Measurements from ENCODE around the gene SOX13.

SOX13 gene

GRCh38 chr1:204091066-204091465, 18.2 kb downstream of the SOX13 start:
- TF ChIP-seq EGR1 (IDR thresholded peaks at IDR 0.05) (no peak), RAD21 (IDR thresholded peaks at IDR 0.05; ENCODE audit: low read depth) (no peak), NFIC (IDR thresholded peaks at IDR 0.05) (no peak), CREB1 (IDR thresholded peaks at IDR 0.05; ENCODE audit: low read depth) (no peak), MAX (IDR thresholded peaks at IDR 0.05) (no peak), YY1 (IDR thresholded peaks at IDR 0.05; ENCODE audit: low read depth) (no peak), ZBTB7A (IDR thresholded peaks at IDR 0.05; ENCODE audit: low read depth) (no peak), TEAD4 (IDR thresholded peaks at IDR 0.05) (no peak), FOXM1 (IDR thresholded peaks at IDR 0.05; ENCODE audit: borderline replicate concordance, low read depth) (no peak), EP300 (IDR thresholded peaks at IDR 0.05; ENCODE audit: borderline replicate concordance) (no peak), REST (IDR thresholded peaks at IDR 0.05; ENCODE audit: low read depth) (no peak), USF1 (IDR thresholded peaks at IDR 0.05) (no peak)

GRCh38 chr1:204091787-204092312, 18.9 kb downstream of the SOX13 start:
- TF ChIP-seq USF1 (IDR thresholded peaks at IDR 0.05) (no peak), FOXM1 (IDR thresholded peaks at IDR 0.05; ENCODE audit: borderline replicate concordance, low read depth) (no peak), TAF1 (IDR thresholded peaks at IDR 0.05; ENCODE audit: low read depth) (no peak), YY1 (IDR thresholded peaks at IDR 0.05; ENCODE audit: low read depth) (no peak), REST (IDR thresholded peaks at IDR 0.05; ENCODE audit: low read depth) (no peak), NFIC (IDR thresholded peaks at IDR 0.05) (no peak), EGR1 (IDR thresholded peaks at IDR 0.05) (no peak), MAX (IDR thresholded peaks at IDR 0.05) (no peak), RAD21 (IDR thresholded peaks at IDR 0.05; ENCODE audit: low read depth) (no peak), CEBPB (IDR thresholded peaks at IDR 0.05) (no peak), ZBTB7A (IDR thresholded peaks at IDR 0.05; ENCODE audit: low read depth) (no peak), EP300 (IDR thresholded peaks at IDR 0.05; ENCODE audit: borderline replicate concordance) (no peak), CREB1 (IDR thresholded peaks at IDR 0.05; ENCODE audit: low read depth) (no peak), TEAD4 (IDR thresholded peaks at IDR 0.05) (no peak), TCF12 (IDR thresholded peaks at IDR 0.05; ENCODE audit: low read depth) (no peak)

GRCh38 chr1:204092632-204093420, 19.9 kb downstream of the SOX13 start:
- no peak for TF ChIP-seq TAF1 (IDR thresholded peaks at IDR 0.05; ENCODE audit: low read depth)
- no peak for TF ChIP-seq RAD21 (IDR thresholded peaks at IDR 0.05; ENCODE audit: low read depth)
- TF ChIP-seq USF1 (IDR thresholded peaks at IDR 0.05) = no peak
- TF ChIP-seq CEBPB (IDR thresholded peaks at IDR 0.05) = no peak
- TF ChIP-seq YY1 (IDR thresholded peaks at IDR 0.05; ENCODE audit: low read depth) = no peak
- no peak for TF ChIP-seq CREB1 (IDR thresholded peaks at IDR 0.05; ENCODE audit: low read depth)
- TF ChIP-seq ZBTB7A (IDR thresholded peaks at IDR 0.05; ENCODE audit: low read depth) = no peak
- no peak for TF ChIP-seq EGR1 (IDR thresholded peaks at IDR 0.05)
- TF ChIP-seq REST (IDR thresholded peaks at IDR 0.05; ENCODE audit: low read depth) = no peak
- TF ChIP-seq NFIC (IDR thresholded peaks at IDR 0.05) = no peak
- no peak for TF ChIP-seq TEAD4 (IDR thresholded peaks at IDR 0.05)
- no peak for TF ChIP-seq FOXM1 (IDR thresholded peaks at IDR 0.05; ENCODE audit: borderline replicate concordance, low read depth)
- no peak for TF ChIP-seq EP300 (IDR thresholded peaks at IDR 0.05; ENCODE audit: borderline replicate concordance)
- no peak for TF ChIP-seq TCF12 (IDR thresholded peaks at IDR 0.05; ENCODE audit: low read depth)
- no peak for TF ChIP-seq MAX (IDR thresholded peaks at IDR 0.05)
